Vagina (tissue), 2 donors: Measurements from ENCODE around the gene RTN1.

Source experiments
- POLR2A ChIP-seq, 2 donors: fragments of 450-650 bp; IDR thresholded peaks; one replicate each; pipeline ENCODE4 v1.6.1; 2017; ENCODE audit warnings: antibody characterized with exemption in 2 of 2, mild to moderate bottlenecking in 2 of 2, moderate library complexity in 2 of 2
- TF ChIP-seq, protein P1 (sequence below), 3 experiments: fragments of 450-650 bp in 2 of 3; fragments of 200-600 bp in 1 of 3; sonication (generic) in 1 of 3; IDR thresholded peaks; one replicate each; pipeline ENCODE4 v1.5.1; 2017 to 2019; ENCODE audit warnings: antibody characterized with exemption in 3 of 3, mild to moderate bottlenecking in 2 of 3, moderate library complexity in 2 of 3

DNA sequence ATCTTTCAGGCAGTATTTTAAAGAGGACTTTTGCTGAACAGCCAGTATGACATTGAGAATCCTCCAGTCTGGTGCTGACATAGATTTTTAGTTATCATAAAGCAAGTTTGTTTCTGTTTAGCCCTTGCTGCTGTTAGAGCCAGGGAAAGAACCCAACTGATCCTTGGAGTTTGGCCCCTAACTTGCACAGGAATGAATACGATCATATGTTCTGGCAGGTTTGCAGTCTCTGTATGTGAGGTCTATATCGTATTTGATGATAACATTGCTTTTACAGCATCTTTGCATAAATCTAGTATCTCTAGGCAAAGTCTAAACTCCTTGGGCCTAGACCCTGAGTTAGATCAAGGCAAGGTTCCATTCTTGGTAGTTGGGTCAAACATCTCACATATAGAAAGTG lies 289.7 kb downstream of the RTN1 start:
- TF ChIP-seq, protein P1, sequence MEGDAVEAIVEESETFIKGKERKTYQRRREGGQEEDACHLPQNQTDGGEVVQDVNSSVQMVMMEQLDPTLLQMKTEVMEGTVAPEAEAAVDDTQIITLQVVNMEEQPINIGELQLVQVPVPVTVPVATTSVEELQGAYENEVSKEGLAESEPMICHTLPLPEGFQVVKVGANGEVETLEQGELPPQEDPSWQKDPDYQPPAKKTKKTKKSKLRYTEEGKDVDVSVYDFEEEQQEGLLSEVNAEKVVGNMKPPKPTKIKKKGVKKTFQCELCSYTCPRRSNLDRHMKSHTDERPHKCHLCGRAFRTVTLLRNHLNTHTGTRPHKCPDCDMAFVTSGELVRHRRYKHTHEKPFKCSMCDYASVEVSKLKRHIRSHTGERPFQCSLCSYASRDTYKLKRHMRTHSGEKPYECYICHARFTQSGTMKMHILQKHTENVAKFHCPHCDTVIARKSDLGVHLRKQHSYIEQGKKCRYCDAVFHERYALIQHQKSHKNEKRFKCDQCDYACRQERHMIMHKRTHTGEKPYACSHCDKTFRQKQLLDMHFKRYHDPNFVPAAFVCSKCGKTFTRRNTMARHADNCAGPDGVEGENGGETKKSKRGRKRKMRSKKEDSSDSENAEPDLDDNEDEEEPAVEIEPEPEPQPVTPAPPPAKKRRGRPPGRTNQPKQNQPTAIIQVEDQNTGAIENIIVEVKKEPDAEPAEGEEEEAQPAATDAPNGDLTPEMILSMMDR (IDR thresholded peaks at IDR 0.05) = no peak
- no peak for TF ChIP-seq POLR2A (IDR thresholded peaks at IDR 0.05)
